Activated CD8-positive, alpha-beta T cell treated with anti-CD3 and anti-CD28 coated beads, Interleukin-2, amount 10 ng/mL, durations not matched to agents 7 days and 5 days (primary cell): ENCODE measurements around the gene POU4F1. TPM values are rescaled to one million over a fixed set of nuclear protein-coding genes. Genes with fewer than 3 reads are reported as not detected.

Source experiments
- ATAC-seq: fragments of 150-1000 bp; cut with Tn5 transposase; one replicate; pipeline ENCODE4 v1.10.0; 2021; ENCODE audit warnings: moderate library complexity
- CTCF ChIA-PET: fragments of 350-600 bp; sonication (Branson Sonifier 250); formaldehyde crosslinking; loops from one replicate; lab custom pipeline; 2021; ENCODE audit warnings: antibody characterized with exemption; lab: Charles Lee
- POLR2A ChIA-PET: fragments of 350-600 bp; sonication (Branson Sonifier 250); formaldehyde crosslinking; loops from one replicate; lab custom pipeline; 2021; ENCODE audit warnings: antibody characterized with exemption; lab: Charles Lee
- DNase-seq: peaks from one replicate; pipeline ENCODE4 v3.0.0-alpha.2; 2020
- H3K27ac Mint-ChIP-seq: one replicate; pipeline ENCODE4 v1.8.0; 2021; ENCODE audit warnings: mild to moderate bottlenecking, mixed read lengths
- H3K27me3 Mint-ChIP-seq: one replicate; pipeline ENCODE4 v1.8.0; 2021; ENCODE audit warnings: low read depth, mixed read lengths
- H3K36me3 Mint-ChIP-seq: one replicate; pipeline ENCODE4 v1.8.0; 2021; ENCODE audit warnings: low read depth, mixed read lengths
- H3K4me1 Mint-ChIP-seq: one replicate; pipeline ENCODE4 v1.8.0; 2021; ENCODE audit warnings: low read depth, mixed read lengths
- H3K4me3 Mint-ChIP-seq: one replicate; pipeline ENCODE4 v1.8.0; 2021; ENCODE audit warnings: mild to moderate bottlenecking, mixed read lengths
- H3K9me3 Mint-ChIP-seq: one replicate; pipeline ENCODE4 v1.8.0; 2022; ENCODE audit warnings: mixed read lengths; ENCODE audit not compliant: insufficient read depth
- total RNA-seq, 2 experiments: library from RNA; stranded (reverse); gene quantifications; one replicate each; pipeline ENCODE4 v1.2.3, GENCODE V29; 2021

The POU4F1 gene
- total RNA-seq, 2 experiments from 2014 or later, result 0.13 TPM

- ATAC-seq (no peak), DNase-seq (no peak)
- H3K9me3 Mint-ChIP-seq, result no peaks in the 10 kb centered on the region
- H3K27me3 Mint-ChIP-seq, result no peaks in the 10 kb centered on the region
- peaks cover 41% of the 10 kb centered on the region for H3K36me3 Mint-ChIP-seq
- H3K27ac Mint-ChIP-seq, result no peak overlapping the region
- no peak overlapping the region for H3K4me3 Mint-ChIP-seq
- ChIA-PET CTCF (no interaction called here), POLR2A (no interaction called here)
- peaks cover 9% of the 10 kb centered on the region for H3K4me1 Mint-ChIP-seq
These were observed 19.8 kb upstream of the POU4F1 start for GRCh38 chr13:78623132-78623531.

- Mint-ChIP-seq H3K9me3 (no peaks in the 10 kb centered on the region), H3K4me1 (peaks cover 5% of the 10 kb centered on the region), H3K27me3 (no peaks in the 10 kb centered on the region), H3K36me3 (peaks cover 45% of the 10 kb centered on the region), H3K27ac (no peak overlapping the region), H3K4me3 (no peak overlapping the region)
- ATAC-seq (no peak), DNase-seq (no peak)
- ChIA-PET POLR2A (no interaction called here), CTCF (interaction anchor here (1.2 kb wide), 1 partner anchor 863 kb away, joined by 3 read pairs; no protein-coding TSS in a partner anchor)
These were observed 17.7 kb upstream of the POU4F1 start for GRCh38 chr13:78620936-78621470.

- Mint-ChIP-seq H3K4me3 (no peak overlapping the region), H3K9me3 (no peaks in the 10 kb centered on the region), H3K4me1 (peaks cover 2% of the 10 kb centered on the region), H3K27ac (peak overlapping the region; percentile 9), H3K27me3 (no peaks in the 10 kb centered on the region), H3K36me3 (peaks cover 53% of the 10 kb centered on the region)
- DNase-seq (no peak), ATAC-seq (no peak)
- ChIA-PET CTCF (interaction anchor here (1.0 kb wide), 1 partner anchor 14 kb away, joined by 3 read pairs; no protein-coding TSS in a partner anchor), POLR2A (no interaction called here)
These were observed 15.1 kb upstream of the POU4F1 start for GRCh38 chr13:78618411-78618810.

- CTCF ChIA-PET, result no interaction called here
- H3K4me3 Mint-ChIP-seq, result no peak overlapping the region
- ATAC-seq (no peak), DNase-seq (no peak)
- POLR2A ChIA-PET, result no interaction called here
- H3K4me1 Mint-ChIP-seq, result peaks cover 19% of the 10 kb centered on the region
- H3K36me3 Mint-ChIP-seq, result peaks cover 15% of the 10 kb centered on the region
- H3K27me3 Mint-ChIP-seq, result peaks cover 52% of the 10 kb centered on the region
- H3K9me3 Mint-ChIP-seq, result no peaks in the 10 kb centered on the region
- no peak overlapping the region for H3K27ac Mint-ChIP-seq
These were observed 7.7 kb upstream of the POU4F1 start for GRCh38 chr13:78611040-78611439.

- H3K9me3 Mint-ChIP-seq, result no peaks in the 10 kb centered on the region
- POLR2A ChIA-PET, result no interaction called here
- H3K36me3 Mint-ChIP-seq, result peaks cover 9% of the 10 kb centered on the region
- CTCF ChIA-PET, result no interaction called here
- H3K27me3 Mint-ChIP-seq, result peaks cover 58% of the 10 kb centered on the region
- H3K4me1 Mint-ChIP-seq, result peaks cover 19% of the 10 kb centered on the region
- ATAC-seq, result no peak
- no peak for DNase-seq
- no peak overlapping the region for H3K27ac Mint-ChIP-seq
- H3K4me3 Mint-ChIP-seq, result no peak overlapping the region
These were observed 7.1 kb upstream of the POU4F1 start for GRCh38 chr13:78610381-78610883.

GRCh38 chr13:78609464-78610205 lies 6.3 kb upstream of the POU4F1 start:
- Mint-ChIP-seq H3K4me3 (peak overlapping the region; percentile 59), H3K27ac (no peak overlapping the region), H3K4me1 (peaks cover 21% of the 10 kb centered on the region), H3K27me3 (peaks cover 65% of the 10 kb centered on the region), H3K9me3 (no peaks in the 10 kb centered on the region), H3K36me3 (peaks cover 3% of the 10 kb centered on the region)
- ATAC-seq, result no peak
- ChIA-PET CTCF (no interaction called here), POLR2A (no interaction called here)
- no peak for DNase-seq

- H3K4me3 Mint-ChIP-seq, result peak overlapping the region; percentile 59
- H3K27ac Mint-ChIP-seq, result no peak overlapping the region
- peaks cover 72% of the 10 kb centered on the region for H3K27me3 Mint-ChIP-seq
- H3K36me3 Mint-ChIP-seq, result no peaks in the 10 kb centered on the region
- ATAC-seq, result peak; percentile 27
- no peaks in the 10 kb centered on the region for H3K9me3 Mint-ChIP-seq
- CTCF ChIA-PET, result no interaction called here
- DNase-seq, result no peak
- POLR2A ChIA-PET, result no interaction called here
- H3K4me1 Mint-ChIP-seq, result peaks cover 26% of the 10 kb centered on the region
These were observed 5.5 kb upstream of the POU4F1 start for GRCh38 chr13:78608688-78609463.

GRCh38 chr13:78608252-78608687 lies 4.9 kb upstream of the POU4F1 start:
- H3K27ac Mint-ChIP-seq, result no peak overlapping the region
- H3K36me3 Mint-ChIP-seq, result no peaks in the 10 kb centered on the region
- DNase-seq (no peak), ATAC-seq (no peak)
- no peaks in the 10 kb centered on the region for H3K9me3 Mint-ChIP-seq
- peak overlapping the region; percentile 59 for H3K4me3 Mint-ChIP-seq
- H3K27me3 Mint-ChIP-seq, result peaks cover 78% of the 10 kb centered on the region
- ChIA-PET CTCF (no interaction called here), POLR2A (no interaction called here)
- peaks cover 31% of the 10 kb centered on the region for H3K4me1 Mint-ChIP-seq

GRCh38 chr13:78607409-78608251 lies 4.3 kb upstream of the POU4F1 start:
- Mint-ChIP-seq H3K4me1 (peaks cover 33% of the 10 kb centered on the region), H3K27ac (no peak overlapping the region), H3K36me3 (peaks cover 2% of the 10 kb centered on the region), H3K4me3 (peak overlapping the region; percentile 3), H3K27me3 (peaks cover 80% of the 10 kb centered on the region), H3K9me3 (no peaks in the 10 kb centered on the region)
- DNase-seq, result no peak
- ChIA-PET POLR2A (interaction anchor here (0.6 kb wide), 1 partner anchor 1734 kb away, joined by 3 read pairs; no protein-coding TSS in a partner anchor), CTCF (no interaction called here)
- ATAC-seq, result no peak

GRCh38 chr13:78606471-78607408 lies 3.4 kb upstream of the POU4F1 start:
- no peaks in the 10 kb centered on the region for H3K9me3 Mint-ChIP-seq
- POLR2A ChIA-PET, result interaction anchor here (0.6 kb wide), 1 partner anchor 1735 kb away, joined by 3 read pairs; no protein-coding TSS in a partner anchor
- ATAC-seq, result no peak
- DNase-seq, result no peak
- peaks cover 7% of the 10 kb centered on the region for H3K36me3 Mint-ChIP-seq
- H3K27me3 Mint-ChIP-seq, result peaks cover 85% of the 10 kb centered on the region
- H3K4me3 Mint-ChIP-seq, result peak overlapping the region; percentile 3
- H3K27ac Mint-ChIP-seq, result no peak overlapping the region
- CTCF ChIA-PET, result interaction anchor here (0.8 kb wide), 1 partner anchor 10 kb away, joined by 3 read pairs; no protein-coding TSS in a partner anchor
- H3K4me1 Mint-ChIP-seq, result peaks cover 38% of the 10 kb centered on the region
